ENCODE results near the gene PLA2G4F.

PLA2G4F gene

DNA sequence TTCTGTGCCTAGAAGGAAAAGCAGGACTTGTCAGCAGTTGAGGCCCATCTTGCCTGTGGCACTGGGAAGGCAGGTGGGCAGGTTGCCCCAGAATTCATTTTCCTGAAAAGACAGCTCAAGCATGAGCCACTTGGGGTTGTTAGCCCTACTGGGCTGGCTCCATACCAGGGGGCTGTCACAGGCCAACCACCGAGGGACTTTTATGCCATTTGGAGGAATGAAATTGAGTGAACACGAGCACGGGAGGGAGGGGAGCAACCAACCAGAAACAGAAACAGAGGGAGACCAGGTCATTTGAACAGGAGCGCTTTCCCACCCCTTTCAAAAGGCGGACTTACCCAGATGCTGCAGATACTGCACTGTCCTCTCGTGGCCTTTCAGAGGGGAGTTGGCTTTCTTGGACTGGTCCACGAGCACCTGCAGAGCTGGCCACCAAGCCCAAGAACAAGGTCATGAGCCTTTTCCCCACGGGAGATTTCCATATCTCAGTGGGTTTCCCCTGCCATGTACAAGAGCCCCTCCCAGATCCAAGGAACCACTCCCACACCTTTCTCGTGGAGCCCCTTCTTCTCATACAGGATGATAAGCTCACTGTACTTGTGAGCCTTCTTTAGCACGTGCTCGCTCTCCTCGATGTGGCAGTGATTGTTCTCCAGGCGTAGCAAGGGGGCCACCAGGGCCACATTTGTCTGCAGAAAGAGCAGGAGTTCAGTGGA is 9.9 kb upstream of the PLA2G4F start:
- no peak for DNase-seq (ENCODE audit: extremely low read depth, low read depth)
- TF ChIP-seq, protein P1, sequence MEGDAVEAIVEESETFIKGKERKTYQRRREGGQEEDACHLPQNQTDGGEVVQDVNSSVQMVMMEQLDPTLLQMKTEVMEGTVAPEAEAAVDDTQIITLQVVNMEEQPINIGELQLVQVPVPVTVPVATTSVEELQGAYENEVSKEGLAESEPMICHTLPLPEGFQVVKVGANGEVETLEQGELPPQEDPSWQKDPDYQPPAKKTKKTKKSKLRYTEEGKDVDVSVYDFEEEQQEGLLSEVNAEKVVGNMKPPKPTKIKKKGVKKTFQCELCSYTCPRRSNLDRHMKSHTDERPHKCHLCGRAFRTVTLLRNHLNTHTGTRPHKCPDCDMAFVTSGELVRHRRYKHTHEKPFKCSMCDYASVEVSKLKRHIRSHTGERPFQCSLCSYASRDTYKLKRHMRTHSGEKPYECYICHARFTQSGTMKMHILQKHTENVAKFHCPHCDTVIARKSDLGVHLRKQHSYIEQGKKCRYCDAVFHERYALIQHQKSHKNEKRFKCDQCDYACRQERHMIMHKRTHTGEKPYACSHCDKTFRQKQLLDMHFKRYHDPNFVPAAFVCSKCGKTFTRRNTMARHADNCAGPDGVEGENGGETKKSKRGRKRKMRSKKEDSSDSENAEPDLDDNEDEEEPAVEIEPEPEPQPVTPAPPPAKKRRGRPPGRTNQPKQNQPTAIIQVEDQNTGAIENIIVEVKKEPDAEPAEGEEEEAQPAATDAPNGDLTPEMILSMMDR (IDR thresholded peaks at IDR 0.05; ENCODE audit: low read depth, low read length), result no peak

DNA sequence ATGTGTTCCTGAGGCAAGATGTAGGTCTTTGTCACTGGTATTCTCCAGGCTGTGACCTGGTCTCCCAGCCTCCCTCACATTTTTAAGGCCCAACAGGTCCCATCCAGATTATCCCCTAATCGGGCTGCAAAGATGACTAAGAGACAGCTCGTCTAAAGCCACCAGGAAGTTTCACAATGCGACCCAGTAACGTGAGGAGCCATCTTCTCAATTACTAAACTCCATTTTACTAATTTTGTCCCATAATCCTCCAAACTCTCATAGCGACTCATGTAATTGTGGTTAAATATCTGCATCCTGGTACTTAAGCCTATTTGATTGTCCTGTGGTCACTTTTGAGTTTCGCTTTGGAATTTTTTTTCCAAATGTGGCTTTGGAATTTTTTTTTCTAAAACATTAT is 8.7 kb upstream of the PLA2G4F start:
- DNase-seq (ENCODE audit: extremely low read depth, low read depth), result no peak
- TF ChIP-seq, protein P1 (IDR thresholded peaks at IDR 0.05; ENCODE audit: low read depth, low read length), result no peak

DNA sequence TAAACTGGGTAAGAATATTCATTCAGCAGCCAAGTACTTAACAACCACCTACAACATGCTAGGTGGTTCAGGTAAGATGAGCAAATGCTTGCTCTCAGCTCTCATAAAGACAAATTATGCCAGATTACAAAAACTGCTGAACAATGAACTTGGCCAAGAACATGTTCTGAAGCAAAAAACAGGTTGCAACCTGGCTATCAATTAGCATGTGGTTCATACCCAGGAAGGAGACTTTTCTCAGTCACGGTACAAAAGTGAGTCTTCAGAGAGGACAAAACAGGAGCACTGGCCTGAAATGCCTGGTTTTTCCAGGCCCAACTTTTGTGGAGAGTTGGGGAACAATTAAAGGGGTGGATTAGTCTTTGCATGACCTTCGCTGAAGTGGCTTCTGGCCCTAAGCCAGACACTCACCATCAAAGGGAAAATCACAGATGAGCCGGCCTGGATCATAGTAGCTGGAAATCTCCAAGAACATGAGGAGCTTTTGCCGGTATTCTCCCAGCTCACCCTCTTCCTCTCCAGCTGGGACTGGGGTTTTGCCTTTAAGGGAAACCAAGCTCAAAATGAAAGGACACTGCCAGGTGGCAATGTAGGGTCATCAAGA is 7.6 kb upstream of the PLA2G4F start:
- no peak for DNase-seq (ENCODE audit: extremely low read depth, low read depth)
- TF ChIP-seq, protein P1 (IDR thresholded peaks at IDR 0.05; ENCODE audit: low read depth, low read length), result no peak

DNA sequence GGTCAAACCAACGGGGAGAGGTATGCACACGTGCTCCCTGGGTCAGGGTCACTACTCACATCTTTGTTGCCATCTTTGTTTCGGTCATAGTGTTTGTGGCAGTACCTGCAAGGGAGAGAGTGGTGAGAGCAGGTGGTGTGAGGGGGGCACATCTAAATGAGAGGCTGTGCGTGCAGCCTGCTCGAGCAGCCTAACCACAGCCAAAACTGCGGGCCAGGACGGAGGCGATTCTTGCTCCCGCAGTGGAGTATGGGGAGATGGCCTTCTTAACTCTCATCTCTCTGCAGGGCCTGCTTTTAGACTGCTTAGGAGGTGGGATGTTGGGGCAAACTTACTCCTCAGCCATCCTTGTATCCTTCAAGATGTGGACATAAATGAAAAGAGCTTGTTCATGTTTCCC is 6.9 kb upstream of the PLA2G4F start:
- DNase-seq (ENCODE audit: extremely low read depth, low read depth), result no peak
- TF ChIP-seq, protein P1 (IDR thresholded peaks at IDR 0.05; ENCODE audit: low read depth, low read length), result no peak

DNA sequence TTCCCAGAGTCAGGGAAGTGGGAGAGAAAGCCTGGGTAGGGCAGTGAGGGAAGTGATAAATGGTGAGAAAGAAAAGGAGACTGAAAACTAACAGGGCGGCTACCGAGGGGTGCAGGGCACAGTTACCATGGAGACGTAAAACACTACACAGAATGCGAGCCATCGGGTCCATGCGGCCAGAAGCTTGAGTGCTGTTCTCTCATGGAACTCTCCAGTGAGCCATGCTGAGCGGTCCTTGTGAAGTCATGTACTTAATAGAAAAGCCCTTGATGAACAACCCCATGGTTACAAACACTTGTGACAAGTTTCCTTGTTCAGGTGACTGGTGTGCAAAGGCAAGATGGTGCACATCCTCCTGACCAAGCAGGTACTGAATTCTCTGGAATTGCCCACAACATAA is 3.7 kb upstream of the PLA2G4F start:
- DNase-seq (ENCODE audit: extremely low read depth, low read depth), result no peak
- TF ChIP-seq, protein P1 (IDR thresholded peaks at IDR 0.05; ENCODE audit: low read depth, low read length), result no peak

DNA sequence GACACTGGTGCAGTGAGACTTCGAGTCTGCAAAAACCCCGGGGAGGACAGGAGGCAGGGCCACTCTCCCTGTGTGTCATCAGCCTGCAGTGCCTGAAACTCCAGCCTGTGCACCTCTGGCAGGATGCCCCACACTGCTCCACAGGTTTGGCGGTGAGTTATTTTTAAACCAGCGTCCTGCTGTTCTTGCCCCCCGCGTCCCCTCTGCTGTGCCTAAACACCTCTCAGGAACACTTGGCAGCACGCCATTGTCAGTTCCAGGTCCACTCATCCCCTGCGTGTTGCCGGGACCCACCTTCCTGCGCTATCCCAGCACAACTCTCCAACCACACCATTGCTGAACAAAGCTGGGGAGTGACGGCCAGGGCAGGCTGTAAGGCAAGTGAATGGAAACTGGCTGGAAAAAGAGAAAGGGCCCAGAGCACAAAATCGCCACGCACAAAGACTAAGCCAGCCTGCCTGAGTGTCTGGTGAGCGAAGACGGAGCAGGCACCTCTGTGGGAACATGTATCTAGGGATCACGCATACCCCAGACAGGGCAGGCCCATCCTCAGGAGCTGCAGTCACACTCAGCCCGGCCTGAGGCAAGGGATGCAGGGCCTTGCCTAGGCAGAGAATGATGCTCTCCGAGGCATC is 3.1 kb upstream of the PLA2G4F start:
- no peak for DNase-seq (ENCODE audit: extremely low read depth, low read depth)

More for the DNA sequence above, 3.1 kb upstream of the PLA2G4F start:
- TF ChIP-seq, protein P1 (IDR thresholded peaks at IDR 0.05; ENCODE audit: low read depth, low read length), result no peak
